HG02840 (cell line): ENCODE data around the gene CNTN2.

Experiments used
- ATAC-seq: cut with Tn5 transposase; IDR thresholded peaks from one replicate; pipeline ENCODE4 v1.9.1; 2021; ENCODE audit warnings: mild to moderate bottlenecking, moderate library complexity, moderate number of reproducible peaks; ENCODE audit not compliant: unreplicated experiment, low FRiP score

Gene CNTN2

DNA sequence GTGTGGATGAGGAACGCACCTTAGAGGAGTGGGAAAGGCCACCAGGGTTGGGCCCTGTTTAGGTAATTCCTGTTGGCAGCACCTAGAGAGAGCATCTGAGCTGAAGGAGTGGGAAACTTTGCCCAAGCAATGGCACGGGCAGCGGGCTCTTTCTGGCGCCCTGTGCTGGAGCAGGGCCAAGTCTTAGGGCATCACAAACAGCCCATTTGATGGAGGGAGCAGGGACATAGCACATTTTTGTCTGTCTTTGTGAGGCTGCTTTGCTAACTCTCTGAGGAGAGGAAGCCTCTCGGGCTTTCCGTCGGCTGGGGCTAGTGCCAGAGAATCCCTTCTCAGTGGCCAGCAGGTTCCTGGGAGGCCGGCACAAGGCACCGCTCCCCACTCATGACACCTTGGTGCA is 22.5 kb upstream of the CNTN2 start:
- no peak for ATAC-seq

GRCh38 chr1:205024679-205025078 is 18.3 kb upstream of the CNTN2 start:
- no peak for ATAC-seq

DNA sequence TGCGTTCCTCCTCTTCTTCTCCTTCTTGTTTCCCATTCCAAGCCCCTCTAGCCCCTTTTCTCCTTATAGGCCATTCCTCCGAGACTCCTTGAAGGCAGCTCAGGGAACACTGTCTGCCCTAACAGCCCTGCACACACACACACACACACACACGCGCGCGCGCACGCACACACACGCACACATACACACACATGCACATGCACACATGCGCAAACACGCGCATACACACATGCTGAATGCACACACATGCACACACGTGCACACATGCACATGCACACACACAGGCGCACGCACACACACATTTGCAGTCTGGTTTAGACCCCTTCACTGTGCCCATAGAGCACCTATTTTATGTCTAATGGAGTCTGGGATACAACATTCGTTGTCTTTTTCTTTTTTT is 17.8 kb upstream of the CNTN2 start:
- no peak for ATAC-seq

GRCh38 chr1:205026181-205026580 is 16.8 kb upstream of the CNTN2 start:
- no peak for ATAC-seq

DNA sequence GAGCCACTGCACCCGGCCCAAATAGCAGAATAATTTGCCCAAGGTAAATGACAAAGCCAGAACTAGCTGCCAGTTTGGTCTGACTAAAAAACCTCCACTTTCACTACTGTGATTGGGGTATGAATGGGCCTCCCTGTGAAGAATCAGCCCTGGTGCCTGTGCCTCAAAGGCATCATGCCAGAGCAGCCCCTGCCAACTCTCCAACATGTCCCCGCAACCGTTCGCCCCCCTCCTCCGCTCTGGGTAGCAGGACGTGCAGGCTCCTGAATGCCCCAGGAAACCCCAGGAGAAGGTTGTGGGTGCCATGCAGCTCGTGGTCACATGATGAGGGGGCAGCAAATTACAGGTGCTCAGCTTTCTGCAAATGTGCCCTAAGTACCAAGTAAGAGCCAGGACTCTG is 14.6 kb upstream of the CNTN2 start:
- ATAC-seq: no peak

DNA sequence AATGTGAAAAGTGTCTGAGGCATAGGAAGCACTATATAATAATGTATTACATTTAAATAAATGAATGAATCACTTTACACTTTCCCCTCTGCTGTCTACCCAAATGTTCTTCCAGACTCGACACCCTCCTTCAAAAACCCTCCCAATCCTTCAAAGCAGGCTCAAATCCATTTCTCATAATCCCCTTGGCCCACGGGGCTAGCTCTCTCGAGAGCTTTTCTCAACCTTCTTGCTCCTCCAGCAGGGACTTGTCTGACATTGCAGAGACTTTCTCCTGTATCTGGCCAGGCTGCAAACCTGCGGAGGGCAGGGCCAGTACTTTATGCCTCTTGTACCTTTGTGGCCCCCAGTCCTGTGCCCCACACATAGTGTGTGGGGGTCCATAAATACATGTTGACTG is 14.1 kb upstream of the CNTN2 start:
- no peak for ATAC-seq

- no peak for ATAC-seq
Observed at GRCh38 chr1:205030241-205030640, 12.8 kb upstream of the CNTN2 start.

- ATAC-seq: no peak
Observed at GRCh38 chr1:205030896-205031295, 12.1 kb upstream of the CNTN2 start.

DNA sequence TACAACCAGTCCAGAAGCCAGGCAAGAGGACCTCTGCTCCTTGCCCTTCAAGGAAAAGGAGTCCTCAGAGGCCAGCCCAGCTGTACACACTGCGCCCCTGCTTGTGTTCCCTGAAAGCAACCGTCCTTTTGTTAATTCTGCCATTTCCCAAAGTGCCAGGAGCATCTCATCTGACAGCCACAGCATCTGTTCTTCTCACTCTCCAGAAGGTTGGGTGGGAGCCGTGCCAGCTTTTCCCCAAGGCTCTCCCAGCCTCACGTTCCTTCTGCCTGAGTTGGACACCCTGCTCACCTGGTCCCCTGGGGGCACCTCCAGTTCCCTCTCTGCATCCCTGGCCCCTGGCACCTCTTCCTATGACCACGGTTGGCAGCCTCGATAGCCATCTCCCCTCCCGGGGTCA is 10.5 kb upstream of the CNTN2 start:
- no peak for ATAC-seq

GRCh38 chr1:205037539-205037938 is 5.5 kb upstream of the CNTN2 start:
- no peak for ATAC-seq

- no peak for ATAC-seq
Observed at GRCh38 chr1:205038132-205038786, 4.8 kb upstream of the CNTN2 start.

DNA sequence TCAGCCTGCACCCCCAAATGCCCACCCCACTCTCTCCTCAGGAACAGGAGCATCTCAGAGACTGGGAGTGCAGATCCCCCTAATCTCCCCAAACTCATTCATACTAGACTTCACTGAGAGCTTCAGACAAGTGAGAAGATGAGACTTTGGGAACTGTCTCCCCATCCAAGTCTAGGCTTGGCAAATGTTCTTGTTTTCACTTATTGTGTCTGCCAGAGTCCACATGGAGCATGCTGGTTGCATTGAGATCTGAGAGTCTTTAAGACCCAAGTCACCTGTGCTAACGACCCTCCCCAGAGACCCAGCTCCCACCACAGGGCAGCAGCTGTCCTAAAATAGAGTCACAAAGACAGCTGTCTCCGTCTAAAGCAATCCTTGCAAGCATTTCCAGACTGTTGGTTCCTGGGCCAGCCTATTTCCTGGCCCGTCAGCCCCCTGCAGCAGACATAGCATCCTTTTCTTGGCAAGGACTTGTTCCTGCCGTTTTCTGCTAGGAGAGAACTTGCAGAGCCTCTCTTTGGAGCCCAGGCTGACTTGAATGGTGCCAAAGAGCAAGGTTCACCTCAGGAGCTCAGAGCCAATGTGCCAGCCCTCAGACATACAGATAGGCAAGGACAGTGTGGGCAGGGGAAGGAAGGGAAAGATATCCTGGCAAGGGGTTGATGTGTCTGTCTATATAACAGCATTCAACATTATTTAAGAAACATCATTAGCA is 1.9 kb upstream of the CNTN2 start:
- no peak for ATAC-seq

- no peak for ATAC-seq
Observed at GRCh38 chr1:205041998-205042910, 758 bp upstream of the CNTN2 start.

DNA sequence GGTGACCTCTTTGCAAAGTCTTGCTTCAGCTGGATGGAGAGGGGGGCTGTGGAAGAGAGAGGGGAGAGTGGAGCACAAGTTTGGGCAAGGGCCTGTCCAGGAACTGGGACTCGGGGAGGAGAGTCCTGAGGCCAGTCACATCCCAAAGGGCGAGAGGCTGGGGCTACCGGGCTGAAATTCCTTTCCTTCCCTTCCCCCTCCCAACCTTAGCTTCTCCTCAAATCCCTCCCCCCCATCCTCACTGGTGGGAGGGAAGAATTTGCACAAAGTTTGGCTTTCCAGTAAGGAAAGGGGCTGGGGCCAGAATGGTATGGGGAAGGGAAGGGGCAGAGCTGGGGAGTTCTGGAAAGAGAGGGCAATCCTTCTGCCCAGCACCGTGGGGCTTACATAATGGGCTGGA is 854 bp downstream of the CNTN2 start:
- ATAC-seq: no peak

DNA sequence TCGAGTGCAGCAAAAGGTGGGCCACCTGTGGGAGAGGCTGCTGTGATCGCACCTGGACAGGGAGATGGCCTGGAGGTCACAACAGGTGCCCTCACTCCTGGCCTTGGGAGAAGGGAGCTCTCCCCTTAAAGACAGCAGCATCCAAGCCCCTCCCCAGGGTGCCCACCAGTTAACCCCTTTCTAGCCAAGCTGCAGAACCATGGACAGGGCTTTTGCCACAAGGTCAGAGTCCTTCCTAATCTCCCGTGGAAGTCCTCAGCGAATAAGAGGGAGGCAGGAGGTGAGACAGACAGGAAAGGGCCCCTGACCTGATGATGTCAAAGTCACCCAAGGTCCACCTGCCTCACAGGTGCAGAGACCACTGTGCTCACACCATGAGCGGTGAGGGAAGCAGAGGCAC is 1.7 kb downstream of the CNTN2 start:
- no peak for ATAC-seq

DNA sequence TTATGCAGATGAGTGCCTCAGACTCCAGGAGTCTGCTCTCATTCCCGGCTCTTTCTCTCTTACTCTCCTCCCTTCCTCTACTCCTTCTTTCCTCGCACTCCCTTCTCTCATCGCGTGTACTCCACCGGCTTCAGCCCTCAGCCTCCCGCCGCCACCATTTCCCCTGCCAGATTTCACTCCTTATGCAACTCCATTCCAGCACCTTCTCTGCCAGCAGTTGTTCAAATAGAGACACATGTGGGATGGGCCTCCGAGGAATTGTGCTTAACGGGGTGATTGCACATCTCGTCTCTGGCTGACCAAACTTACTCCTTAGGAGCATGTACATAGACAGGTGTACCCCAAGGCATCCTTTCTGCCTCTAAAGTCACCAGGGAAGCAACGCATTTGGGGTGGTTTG is 2.1 kb downstream of the CNTN2 start:
- ATAC-seq: no peak

- ATAC-seq: no peak
Observed at GRCh38 chr1:205046870-205047269, 3.9 kb downstream of the CNTN2 start.

DNA sequence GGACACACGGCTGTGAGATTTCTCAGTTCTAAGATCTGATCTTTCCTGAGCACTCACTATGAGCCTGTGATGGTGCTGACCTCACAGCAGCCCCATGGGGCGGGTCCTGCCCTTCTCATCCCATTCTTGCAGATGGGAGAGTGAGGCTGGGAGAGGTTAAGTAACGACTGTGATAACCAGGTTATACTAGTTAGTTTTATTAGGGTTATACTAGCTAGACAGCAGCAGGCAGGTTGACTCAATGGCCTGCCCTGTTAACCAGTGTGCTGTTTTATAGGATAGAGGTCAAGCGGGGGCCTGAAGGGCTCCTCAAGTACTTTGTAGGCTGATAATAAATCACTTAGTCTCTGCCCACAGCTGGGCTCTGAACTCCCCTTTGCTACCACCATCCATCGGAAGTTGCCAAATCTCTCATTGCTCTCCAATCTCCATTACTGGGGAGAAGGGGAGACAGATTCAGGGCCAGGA is 4.8 kb downstream of the CNTN2 start:
- ATAC-seq: no peak

GRCh38 chr1:205048382-205048781 is 5.4 kb downstream of the CNTN2 start:
- ATAC-seq: no peak

GRCh38 chr1:205049479-205049878 is 6.5 kb downstream of the CNTN2 start:
- no peak for ATAC-seq

- ATAC-seq: no peak
Observed at GRCh38 chr1:205052690-205053089, 9.7 kb downstream of the CNTN2 start.
